Hematopoietic multipotent progenitor cell treated with erythropoietin and hydrocortisone succinate and interleukin-3 and kit ligand, for 15 days (in vitro differentiated cells): ENCODE measurements around the gene PHACTR1.

Source experiments
- DNase-seq: peaks from one replicate; pipeline ENCODE4 v3.0.0-alpha.2; 2015; ENCODE audit warnings: low spot score

Gene PHACTR1

DNA sequence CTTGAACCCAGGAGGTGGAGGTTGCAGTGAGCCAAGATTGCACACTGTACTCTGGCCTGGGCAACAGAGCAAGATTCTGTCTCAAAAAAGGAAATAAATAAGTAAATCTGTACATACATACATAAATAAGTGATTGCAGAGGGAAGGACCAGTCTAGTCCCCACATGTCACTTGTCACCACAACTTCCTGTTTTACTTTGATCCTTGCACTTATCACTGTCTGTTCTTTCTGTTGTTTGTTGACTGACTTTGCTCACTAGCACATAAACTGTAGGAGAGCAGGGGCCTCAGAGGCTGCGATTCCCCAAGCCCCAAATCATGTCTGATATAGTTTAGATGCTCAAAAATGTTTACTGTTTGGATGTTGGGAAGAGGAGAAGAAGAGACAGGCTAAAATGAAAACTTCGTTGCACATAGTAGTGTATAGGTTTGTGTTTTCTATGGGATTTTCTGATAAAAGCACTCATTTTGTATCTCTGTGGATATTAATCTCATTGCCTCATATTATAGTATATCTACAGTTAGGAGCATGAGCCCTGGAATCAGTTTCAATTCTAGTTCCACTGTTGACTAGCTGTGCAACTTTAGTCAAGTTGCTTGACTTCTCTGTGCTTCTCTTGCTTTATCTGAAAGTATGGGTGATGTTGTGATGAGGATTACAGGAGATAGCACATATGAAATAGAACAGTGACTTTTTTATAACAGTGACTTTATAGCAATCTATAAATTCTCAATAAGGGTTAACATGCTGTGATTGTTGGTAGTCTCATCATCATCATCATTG is 446.8 kb downstream of the PHACTR1 start:
- DNase-seq = no peak

DNA sequence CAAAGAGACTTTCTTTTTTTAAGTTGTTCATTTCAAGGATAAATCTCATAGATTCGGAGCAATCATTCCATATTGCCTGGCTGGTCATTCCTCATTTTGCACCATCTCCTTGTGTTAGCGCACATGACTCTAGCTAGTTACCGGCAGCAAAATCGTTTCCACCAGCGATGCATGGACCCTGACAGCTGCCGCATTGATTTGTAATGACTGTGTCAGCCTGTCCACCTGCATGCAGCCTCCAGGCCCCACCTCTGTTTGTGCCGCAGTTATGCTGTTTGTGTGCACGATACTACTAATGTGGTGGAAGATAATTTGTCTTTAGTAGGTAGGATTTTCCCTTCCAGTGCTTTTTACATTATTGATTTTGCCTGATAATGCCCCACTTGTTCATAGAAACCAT is 447.7 kb downstream of the PHACTR1 start:
- no peak for DNase-seq

DNA sequence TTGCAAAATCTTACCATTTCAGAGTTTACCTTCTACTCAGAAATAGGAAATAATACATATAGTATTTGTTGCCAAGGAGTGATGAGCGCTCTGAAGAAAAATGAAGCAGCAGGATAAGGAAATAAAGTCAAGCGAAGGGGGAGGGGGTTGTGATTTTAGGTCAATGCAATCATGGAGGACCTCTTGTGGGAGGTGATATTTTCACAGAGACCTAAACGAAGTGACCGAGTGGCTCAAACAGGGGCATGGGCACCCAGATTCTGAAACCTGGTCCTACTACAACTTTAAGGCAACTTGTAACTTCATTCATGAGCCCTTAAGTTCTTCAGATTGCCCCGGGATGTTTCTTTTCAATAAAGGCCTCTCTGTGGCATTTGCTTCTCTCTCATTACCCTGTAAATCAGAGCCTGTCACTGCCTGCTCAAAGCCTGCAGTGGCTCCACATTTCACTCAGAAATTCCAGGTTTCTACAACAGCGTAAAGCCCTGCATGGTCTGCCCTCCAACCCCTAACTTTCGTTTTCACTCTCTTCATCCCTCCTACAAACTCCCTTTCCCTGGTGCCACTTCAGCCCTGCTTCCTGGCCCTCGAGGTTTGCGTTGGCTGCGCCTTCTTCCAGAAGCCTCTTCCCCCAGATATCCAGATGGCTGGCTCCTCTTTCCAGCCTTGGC is 449.1 kb downstream of the PHACTR1 start:
- DNase-seq = no peak

DNA sequence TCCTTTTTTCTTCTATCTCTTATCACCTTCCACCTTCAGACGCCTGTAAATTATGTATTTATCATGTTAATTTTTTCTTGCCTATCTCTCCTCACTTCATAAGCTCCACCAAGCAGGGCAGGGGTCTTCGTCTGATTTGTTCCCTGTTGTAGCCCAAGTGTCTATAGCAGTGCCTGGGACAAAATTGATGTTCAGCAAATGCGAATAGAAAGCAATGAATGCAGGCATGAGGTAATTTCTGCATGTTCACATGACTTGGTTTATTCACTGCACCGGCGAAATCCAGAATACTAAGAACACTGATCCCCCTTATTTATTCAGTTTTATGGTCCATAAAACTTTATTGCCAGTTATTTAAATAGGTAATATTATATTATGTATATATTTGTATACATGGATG is 449.7 kb downstream of the PHACTR1 start:
- DNase-seq = no peak

DNA sequence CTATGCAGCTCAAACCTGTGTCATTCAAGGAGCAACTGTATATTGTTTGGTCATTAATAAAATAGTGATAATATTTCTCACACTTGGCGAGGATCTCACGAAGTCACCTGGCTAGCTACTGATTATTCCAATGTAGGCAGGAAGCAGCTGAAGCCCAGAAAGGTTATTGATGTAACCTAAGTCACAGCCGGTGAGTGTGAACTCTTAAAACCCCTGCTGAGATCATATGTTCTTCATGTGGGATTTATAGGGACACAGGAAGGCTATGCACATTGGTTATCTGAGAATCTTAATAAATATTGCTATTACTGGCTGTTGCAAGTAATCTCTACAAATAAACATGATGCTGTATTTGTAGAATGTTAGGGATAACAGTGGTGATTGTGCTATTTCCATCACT is 450.3 kb downstream of the PHACTR1 start:
- DNase-seq = no peak

DNA sequence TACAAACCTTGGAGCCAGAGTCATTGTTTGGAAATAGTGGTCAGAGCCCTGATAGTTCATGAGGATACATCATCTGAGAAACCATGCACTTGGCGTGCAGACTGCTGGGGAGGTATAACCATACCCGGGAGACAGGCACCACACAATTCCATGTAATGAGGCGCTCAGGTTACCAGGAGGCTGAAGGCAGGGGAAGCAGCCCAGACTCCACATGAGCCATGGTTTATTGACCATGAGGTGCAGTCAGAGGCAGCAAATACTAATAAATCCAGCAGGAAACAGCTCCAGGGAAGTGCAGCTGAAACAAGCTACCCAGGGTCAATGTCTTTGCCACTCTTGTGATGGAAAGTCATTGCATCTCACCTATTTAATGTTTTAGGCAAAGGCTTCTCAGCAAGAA is 455.7 kb downstream of the PHACTR1 start:
- no peak for DNase-seq

DNA sequence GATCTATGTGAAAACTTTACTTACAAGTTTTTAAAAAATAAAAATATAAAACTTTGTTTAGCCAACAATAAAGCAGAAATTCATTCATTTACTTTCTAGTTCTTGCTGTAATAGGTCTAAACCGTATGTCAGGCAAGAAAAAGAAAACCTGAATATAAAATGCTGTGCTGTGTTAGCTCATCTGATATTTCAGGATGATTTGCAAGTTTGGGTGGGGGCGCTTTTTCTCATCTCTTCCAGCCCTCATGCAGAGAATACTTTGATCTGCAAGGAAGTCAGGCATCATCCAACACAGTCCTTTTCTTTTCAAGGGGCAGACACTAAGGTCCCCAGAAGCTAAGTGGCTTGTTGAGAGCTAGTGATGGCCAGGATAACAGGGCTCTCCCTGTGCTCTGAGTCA is 458.5 kb downstream of the PHACTR1 start:
- DNase-seq = no peak

DNA sequence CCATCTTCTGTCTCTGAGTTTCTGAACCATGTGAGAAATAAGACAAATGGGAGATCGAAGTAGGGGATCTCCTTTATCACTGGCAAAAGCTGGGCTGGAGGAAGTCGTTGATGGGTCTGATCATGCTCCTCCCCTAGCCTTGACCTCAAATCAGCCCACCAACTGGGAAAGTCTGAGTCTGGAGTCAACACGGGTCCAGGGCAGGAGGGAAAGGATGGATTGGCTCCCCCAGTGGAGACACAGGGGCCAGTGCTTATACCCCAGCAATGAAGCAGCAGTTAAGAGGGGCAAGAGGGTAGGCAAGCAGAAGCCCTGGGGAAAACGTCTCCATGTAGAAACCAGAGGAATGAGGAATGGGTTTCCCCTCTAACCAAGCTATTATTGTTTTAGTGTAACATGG is 459.2 kb downstream of the PHACTR1 start:
- DNase-seq = no peak

DNA sequence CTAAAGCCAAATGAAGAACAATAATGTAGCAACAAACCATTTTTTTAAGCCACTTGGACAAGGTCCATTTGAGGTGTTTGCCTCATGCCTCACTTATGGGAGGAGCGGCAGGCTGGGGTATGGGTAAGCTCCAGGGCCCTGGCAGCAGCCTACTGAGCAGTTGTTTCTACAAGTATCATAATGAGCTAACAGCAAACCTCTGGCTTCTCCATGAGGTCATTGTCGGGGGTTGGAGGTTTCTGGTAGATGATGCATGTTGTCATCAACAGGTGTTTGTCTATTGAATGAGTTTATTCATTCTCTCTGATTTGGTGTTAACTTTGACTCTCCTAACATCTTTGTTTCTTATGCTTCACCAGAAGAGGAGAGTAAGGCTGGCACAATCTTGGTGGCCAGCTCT is 461.1 kb downstream of the PHACTR1 start:
- DNase-seq = no peak

DNA sequence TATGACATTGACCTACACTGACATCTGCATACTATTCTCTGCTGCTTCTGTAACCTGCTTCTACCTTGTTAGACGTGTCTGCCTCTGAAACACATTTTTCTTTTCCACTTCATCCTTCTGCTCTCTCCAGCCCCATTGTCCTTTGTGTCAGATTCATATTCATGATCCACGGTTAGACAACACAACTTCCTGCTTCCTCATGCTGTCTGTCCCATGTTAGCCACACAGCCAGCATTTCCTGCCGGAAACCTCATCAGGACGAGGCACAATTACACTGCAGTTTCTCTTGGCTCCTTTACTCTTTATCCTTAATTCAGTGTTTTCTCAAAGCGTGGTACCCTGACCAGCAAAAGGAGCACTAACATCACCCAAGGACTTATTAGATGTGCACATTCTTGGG is 461.5 kb downstream of the PHACTR1 start:
- no peak for DNase-seq

DNA sequence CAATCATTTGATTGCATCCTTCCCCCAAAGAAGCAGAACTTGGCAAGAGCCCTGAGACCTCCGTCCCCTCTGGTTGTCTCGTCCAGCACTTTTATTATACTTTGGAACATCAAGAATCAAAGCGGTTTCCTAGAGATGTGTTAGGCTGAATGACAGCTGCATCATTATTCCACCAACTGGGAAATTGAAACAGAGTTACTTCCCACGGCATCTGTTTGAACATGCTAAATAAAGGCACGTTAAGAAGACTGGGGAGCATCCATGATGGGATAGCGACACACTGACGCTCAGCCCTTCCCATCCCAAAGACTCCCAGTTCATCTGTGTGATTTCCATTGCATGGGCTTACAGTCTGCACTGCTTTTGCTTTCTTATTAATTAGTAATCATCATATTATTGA is 464.0 kb downstream of the PHACTR1 start:
- DNase-seq = no peak

DNA sequence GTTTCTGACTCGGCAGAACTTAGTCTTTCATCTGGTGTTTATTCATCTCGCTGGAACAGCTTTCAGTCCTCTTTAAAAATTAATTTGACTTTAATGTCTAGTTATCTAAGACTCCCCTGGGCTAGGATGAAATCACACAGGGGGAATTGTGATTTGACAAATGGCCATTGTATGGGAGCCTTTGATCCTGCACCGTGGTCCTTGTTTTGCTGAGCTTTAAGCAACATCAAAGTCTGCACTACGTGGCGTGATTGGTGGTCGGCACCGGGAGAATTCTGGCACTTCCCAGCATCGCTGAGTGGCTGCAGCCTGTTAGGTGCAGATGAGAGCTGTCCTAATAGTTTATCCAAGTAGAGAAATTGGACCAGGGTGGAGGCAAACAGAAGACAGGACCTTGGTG is 464.8 kb downstream of the PHACTR1 start:
- DNase-seq = no peak

DNA sequence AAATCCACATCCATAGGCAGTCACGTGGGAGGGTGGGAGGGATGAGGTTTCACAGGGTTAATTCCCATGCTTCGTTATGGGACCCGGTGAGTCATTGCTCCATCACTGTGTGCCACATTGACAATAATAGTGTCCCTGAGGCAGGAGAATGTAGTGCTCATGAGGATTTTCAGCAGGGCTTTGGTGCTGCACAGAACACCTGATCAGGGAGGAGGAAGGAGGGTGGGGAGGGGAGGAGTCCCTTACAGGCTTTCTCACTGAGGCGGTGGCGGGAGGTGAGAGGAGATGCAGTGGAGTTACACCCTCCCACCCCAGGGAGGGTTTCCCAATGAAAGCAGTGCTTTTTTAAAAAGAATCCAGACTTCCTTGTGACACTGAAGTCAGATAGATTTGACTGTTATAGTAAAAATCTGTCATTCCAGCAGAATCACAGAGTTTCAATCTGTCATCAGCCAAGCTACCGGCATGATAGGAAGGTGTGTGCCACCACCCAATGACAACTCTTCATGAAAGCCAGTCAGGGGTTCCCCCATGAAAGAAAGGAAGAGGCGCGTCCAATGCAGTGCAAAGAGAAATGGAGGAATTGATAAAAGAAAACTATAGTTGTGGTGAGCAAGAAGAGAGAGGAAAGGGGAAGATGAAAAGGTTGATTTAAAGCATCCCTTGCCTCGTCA is 467.0 kb downstream of the PHACTR1 start:
- no peak for DNase-seq

DNA sequence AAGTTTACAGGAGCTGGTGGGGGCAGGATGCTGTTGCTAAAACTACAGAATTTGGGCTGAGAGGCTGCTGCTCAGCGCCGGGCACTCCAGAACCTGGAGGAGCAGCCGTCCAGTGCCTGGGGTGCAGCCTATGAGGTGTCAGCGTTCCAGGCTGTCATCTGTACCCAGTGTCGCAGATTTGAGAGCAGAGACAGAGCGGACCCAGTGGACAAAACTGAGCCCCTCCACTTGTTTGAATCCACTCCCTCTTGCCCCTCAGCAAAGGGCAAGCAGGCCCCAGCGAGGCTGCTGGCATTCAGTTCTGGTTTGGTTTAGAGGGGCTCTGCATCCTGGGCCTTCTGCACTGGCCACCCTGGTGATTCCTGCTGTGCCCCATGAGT is 467.5 kb downstream of the PHACTR1 start:
- no peak for DNase-seq

DNA sequence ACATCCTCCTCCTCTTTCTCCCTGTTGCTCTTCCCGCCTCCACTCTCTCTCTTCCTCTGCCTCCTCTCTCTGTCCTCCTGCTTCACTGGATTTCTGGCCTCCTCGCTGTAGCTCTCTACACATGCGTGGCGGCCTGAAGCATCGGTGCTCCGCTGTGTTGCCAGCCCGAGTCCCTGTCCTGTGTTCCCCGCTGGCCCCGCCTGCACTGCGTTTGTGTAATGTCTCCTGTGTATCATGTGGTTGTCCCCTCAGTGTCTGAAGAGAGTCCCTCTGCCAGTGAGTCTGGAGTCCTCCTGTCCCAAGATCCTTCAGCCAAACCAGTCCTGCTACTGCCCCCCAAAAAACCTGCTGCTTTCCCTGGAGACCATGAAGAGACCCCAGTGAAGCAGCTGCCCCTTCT is 468.0 kb downstream of the PHACTR1 start:
- DNase-seq = no peak

DNA sequence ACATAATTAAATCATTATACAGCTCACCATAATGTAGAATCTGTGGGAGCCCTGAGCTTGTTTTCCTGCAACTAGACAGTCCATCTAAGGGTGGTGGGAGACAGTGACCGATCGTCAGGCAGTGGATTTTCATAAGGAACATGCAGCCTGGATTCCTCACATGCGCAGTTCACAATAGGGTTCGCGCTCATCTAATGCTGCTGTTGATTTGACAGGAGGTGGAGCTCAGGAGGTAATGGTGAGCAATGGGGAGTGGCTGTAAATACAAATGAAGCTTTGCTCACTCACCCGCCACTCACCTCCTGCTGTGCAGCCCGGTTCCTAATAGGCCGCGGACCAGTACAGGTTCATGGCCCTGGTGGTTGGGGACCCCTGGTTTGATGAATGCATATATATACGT is 470.3 kb downstream of the PHACTR1 start:
- no peak for DNase-seq

DNA sequence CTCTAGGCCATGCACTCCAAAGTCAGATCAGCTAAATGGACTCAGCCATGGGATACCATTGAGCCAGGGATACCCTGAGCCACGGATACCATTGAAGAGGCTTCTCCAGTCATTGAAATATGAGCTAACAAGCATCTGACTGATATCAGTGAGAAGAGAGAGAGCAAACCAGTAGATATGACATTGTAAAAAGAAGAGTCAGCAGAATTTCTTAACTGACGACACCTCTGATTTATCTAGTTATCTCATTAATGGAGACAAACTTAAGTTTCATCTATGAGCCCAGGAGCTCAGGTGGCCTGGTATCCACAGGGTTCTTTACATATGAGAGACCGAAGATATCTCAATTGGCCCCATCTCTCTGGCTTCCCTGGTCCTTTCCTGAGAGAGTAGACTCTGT is 471.1 kb downstream of the PHACTR1 start:
- no peak for DNase-seq

DNA sequence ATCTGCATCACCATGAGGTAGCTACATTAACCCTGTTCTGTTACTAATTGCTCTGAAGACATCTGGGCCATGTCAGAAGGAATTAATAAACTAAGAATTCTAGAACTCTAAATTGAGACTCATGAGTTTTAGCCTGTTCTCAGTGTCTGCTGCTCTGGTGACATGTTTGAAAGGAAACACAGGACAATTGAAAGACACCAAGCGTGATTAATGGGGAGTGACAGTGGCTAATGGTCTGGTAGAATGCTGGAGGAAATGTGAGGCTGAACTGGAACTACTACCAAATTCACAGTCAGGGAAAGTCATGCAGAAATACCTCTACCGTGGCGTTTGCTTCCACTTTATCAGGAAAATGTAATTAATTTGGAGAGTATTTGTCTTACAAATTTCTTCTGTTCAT is 471.7 kb downstream of the PHACTR1 start:
- DNase-seq = no peak

DNA sequence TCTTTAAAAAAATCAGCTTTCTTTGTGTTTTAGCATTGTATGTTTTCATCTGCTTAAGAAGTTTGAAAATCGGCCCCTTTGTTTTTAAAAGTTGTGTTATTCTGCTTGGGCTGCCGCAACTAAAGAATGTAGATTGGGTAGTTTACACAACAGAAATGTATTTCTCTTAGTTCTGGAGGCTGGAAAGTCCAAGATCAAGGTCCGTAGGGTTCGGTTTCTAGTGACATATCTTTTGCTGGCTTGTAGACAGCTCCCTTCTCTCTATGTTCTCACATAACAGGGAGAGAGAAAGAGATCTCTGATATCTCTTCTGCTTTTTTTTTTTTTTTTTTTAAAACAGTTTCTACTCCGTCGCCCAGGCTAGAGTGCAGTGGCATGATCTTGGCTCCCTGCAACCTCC is 473.1 kb downstream of the PHACTR1 start:
- DNase-seq = no peak

DNA sequence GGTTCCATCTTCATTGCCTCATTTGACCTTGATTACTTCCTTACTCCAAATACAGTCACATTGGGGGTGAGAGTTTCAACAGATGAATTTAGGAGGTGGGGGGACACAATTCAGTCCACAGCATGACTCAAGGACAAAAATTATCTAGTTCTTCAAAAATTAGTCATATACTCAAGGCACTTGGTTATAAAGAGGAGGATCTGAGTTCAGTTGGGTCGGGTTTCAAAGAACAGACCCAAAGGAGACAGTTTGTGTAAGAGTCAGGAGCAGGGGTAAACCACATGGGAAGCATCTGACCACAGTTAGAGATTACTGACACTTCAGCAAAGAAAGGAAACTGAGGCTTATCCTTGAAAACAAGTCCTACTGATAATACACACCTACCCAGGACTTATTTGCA is 473.8 kb downstream of the PHACTR1 start:
- no peak for DNase-seq

DNA sequence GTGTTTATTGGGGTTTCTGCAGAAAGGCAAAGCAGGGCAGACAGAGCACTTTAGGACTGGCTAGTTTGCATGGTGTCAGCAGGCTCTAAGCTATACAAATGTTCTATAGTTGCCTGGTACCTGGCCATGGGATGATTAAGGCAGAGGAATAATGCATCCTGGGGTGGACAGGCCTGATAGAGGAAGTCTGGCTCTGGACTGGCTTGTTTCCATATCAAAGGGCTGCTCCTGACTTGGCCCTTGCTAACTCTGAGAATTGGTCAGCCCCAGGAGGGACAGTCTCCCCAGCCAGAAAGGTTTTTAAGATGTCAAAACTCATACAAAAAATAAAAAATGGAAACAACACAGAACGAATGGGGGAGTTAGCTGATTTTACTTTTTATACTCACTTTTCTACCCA is 474.9 kb downstream of the PHACTR1 start:
- no peak for DNase-seq

DNA sequence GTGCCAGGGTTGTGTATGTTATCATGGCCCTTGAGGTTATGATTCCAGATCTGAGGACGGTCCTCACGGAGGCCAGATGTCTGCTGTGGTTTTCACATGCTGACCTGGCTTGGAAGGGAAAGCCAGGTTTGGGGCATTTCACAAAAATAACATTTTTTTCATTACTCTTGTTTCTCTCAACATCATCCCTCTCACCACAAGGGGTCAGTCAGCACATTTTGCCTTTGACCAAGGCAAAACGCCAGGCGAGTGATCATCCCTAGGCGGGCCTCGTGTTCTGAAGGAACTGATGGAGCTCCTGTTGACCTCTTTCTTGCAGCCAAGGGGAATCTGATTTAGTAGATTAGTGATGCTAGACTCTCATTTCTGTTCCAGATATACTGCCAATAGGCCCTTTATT is 478.3 kb downstream of the PHACTR1 start:
- peak; percentile 33 for DNase-seq

DNA sequence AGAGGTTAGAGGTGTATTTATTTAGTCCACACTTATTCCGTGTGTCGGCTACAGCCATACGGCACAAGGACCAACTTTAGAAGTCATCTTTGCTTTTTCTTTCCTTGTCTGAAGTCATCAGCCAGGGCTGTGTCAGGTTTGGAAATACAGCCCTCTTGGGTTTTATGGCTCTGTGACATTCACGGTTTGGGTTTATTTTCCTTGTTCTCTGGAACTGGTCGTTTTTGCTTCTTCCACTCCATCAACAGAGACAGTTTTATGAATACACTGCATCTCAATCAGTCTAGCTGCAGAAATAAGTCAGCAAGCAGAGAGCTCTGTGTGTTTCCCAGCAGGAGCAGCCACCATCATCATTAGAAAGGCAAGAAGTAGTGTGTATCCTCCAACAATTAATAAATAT is 479.2 kb downstream of the PHACTR1 start:
- no peak for DNase-seq

DNA sequence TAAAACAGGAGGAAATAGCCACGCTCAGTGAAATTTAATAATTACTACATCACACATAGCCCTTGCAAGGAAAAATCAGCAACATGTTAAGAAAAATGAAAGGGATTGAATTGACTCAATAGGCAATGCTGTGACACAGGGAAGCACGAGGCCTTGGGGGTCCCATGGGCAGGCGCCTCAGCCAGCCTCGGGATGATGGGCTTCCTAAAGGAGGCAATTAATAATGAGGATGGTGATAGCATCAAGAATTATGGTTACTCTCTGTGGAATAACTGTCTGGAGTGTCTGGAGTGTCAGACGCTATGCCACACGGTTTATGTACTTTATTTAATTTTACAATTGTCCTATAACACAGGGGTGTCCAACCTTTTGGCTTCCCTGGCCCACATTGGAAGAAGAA is 481.6 kb downstream of the PHACTR1 start:
- DNase-seq = no peak
